GM23338 (cell line): ENCODE results near the gene DGCR8. TPM values are rescaled to one million over a fixed set of nuclear protein-coding genes. Genes with fewer than 3 reads are reported as not detected.

ENCODE experiments used
- ATAC-seq: fragments of 200-7000 bp; cut with Tn5 transposase; 3 replicates; pipeline ENCODE4 v1.9.1; 2020
- DNase-seq: peaks from one replicate; pipeline ENCODE4 v3.0.0-alpha.2; 2015; ENCODE audit warnings: low spot score
- H2AFZ ChIP-seq: fragments of 200-600 bp; sonication (generic); 2 replicates; pipeline ENCODE4 v1.8.0; 2016; ENCODE audit warnings: antibody characterized with exemption, mild to moderate bottlenecking, moderate library complexity
- H3F3A ChIP-seq: fragments of 200-600 bp; sonication (generic); replicated peaks from 2 replicates; pipeline ENCODE4 v1.8.0; 2017; ENCODE audit warnings: antibody characterized with exemption, mixed run types, low read depth
- H3K27ac ChIP-seq: fragments of 200-600 bp; sonication (generic); 2 replicates; pipeline ENCODE4 v1.6.1; 2016; ENCODE audit warnings: low read depth
- H3K27me3 ChIP-seq: fragments of 200-600 bp; sonication (generic); 2 replicates; pipeline ENCODE4 v1.8.0; 2016; ENCODE audit warnings: mild to moderate bottlenecking, mixed run types, moderate library complexity; ENCODE audit not compliant: insufficient read depth
- H3K36me3 ChIP-seq: fragments of 200-600 bp; sonication (generic); 2 replicates; pipeline ENCODE4 v1.8.0; 2016; ENCODE audit warnings: mild to moderate bottlenecking; ENCODE audit not compliant: insufficient read depth
- H3K4me1 ChIP-seq: fragments of 200-600 bp; sonication (generic); 2 replicates; pipeline ENCODE4 v1.8.0; 2016; ENCODE audit warnings: mild to moderate bottlenecking, moderate library complexity; ENCODE audit not compliant: insufficient read depth
- H3K4me2 ChIP-seq: fragments of 200-600 bp; sonication (generic); 2 replicates; pipeline ENCODE4 v1.7.1; 2017; ENCODE audit warnings: mixed run types
- H3K4me3 ChIP-seq: fragments of 200-600 bp; sonication (generic); 2 replicates; pipeline ENCODE4 v1.6.1; 2016; ENCODE audit warnings: mixed run types
- H3K79me2 ChIP-seq: fragments of 200-600 bp; sonication (generic); replicated peaks from 2 replicates; pipeline ENCODE4 v1.8.0; 2017; ENCODE audit warnings: mild to moderate bottlenecking; ENCODE audit not compliant: insufficient read depth
- H3K9me2 ChIP-seq: fragments of 200-600 bp; sonication (generic); 2 replicates; pipeline ENCODE4 v1.8.0; 2017; ENCODE audit not compliant: insufficient read depth
- H4K20me1 ChIP-seq: fragments of 200-600 bp; sonication (generic); replicated peaks from 2 replicates; pipeline ENCODE4 v1.8.0; 2017; ENCODE audit warnings: mild to moderate bottlenecking; ENCODE audit not compliant: insufficient read depth
- H3K27ac Mint-ChIP-seq: 2 replicates; pipeline ENCODE4 v1.8.0; 2020; ENCODE audit warnings: inconsistent platforms, mild to moderate bottlenecking, moderate library complexity, mixed read lengths
- H3K27me3 Mint-ChIP-seq: 3 replicates; pipeline ENCODE4 v1.8.0; 2022; ENCODE audit warnings: low read depth, mild to moderate bottlenecking, moderate library complexity, mixed read lengths, inconsistent platforms; ENCODE audit not compliant: insufficient read depth, poor library complexity
- H3K36me3 Mint-ChIP-seq: 3 replicates; pipeline ENCODE4 v1.8.0; 2021; ENCODE audit warnings: low read depth, mild to moderate bottlenecking, inconsistent platforms, moderate library complexity, mixed read lengths
- H3K4me1 Mint-ChIP-seq: 3 replicates; pipeline ENCODE4 v1.8.0; 2020; ENCODE audit warnings: mild to moderate bottlenecking, inconsistent platforms, mixed read lengths
- H3K4me3 Mint-ChIP-seq: 3 replicates; pipeline ENCODE4 v1.8.0; 2021; ENCODE audit warnings: moderate library complexity, mild to moderate bottlenecking, inconsistent platforms, mixed read lengths
- H3K9me3 Mint-ChIP-seq: 3 replicates; pipeline ENCODE4 v1.8.0; 2020; ENCODE audit warnings: moderate library complexity, mild to moderate bottlenecking, inconsistent platforms, mixed read lengths
- CTCF ChIP-seq, 2 experiments: fragments of 200-600 bp in 1 of 2; sonication (generic) in 1 of 2; conservative IDR thresholded peaks; 2 replicates each; pipeline versions ENCODE4 v1.5.1 to v1.6.1; 2016 to 2017; ENCODE audit warnings: antibody characterized with exemption in 2 of 2, low read depth in 2 of 2, mild to moderate bottlenecking in 2 of 2, moderate library complexity in 1 of 2
- ETS1 ChIP-seq: IDR thresholded peaks from 2 replicates; pipeline ENCODE4 v1.6.1; 2016; ENCODE audit warnings: antibody characterized with exemption
- POLR2AphosphoS5 ChIP-seq: IDR thresholded peaks from 2 replicates; pipeline ENCODE4 v1.6.1; 2016; ENCODE audit warnings: antibody characterized with exemption, low read depth
- REST ChIP-seq: IDR thresholded peaks from one replicate; pipeline ENCODE4 v1.6.1; 2018; ENCODE audit warnings: antibody characterized with exemption; ENCODE audit not compliant: unreplicated experiment
- ZNF331 ChIP-seq: fragments of 250-450 bp; sonication (Bioruptor Pico); IDR thresholded peaks from 2 replicates; pipeline ENCODE4 v1.5.0; 2020; ENCODE audit warnings: low read depth, mild to moderate bottlenecking, moderate library complexity
- ZNF462 ChIP-seq: fragments of 250-450 bp; sonication (Bioruptor Pico); IDR thresholded peaks from 2 replicates; pipeline ENCODE4 v1.5.0; 2020; ENCODE audit warnings: mild to moderate bottlenecking, moderate library complexity
- polyA plus RNA-seq: library from polyadenylated mRNA; unstranded; fragments of >200 nt; fragmentation: Nextera tagmentation; extraction: Ambion mirVana; gene quantifications from 2 replicates; pipeline ENCODE4 v1.2.1, GENCODE V29; 2016
- total RNA-seq: library from RNA; depleted of rRNA; stranded (reverse); fragments of >200 nt; shearing (Covaris generic); gene quantifications from 2 replicates; pipeline ENCODE4 v1.2.3, GENCODE V29; 2014

DGCR8 gene
- total and polyA plus RNA-seq, 2 experiments from 2014 or later, result 12.2 to 48.9 TPM

GRCh38 chr22:20101638-20102037 is 21.6 kb downstream of the DGCR8 start (continued):
- TF ChIP-seq ZNF462 (CRISPR knock-in tag) (no peak), POLR2AphosphoS5 (no peak)

GRCh38 chr22:20102203-20102780 is 22.3 kb downstream of the DGCR8 start:
- peaks cover 26% of the 10 kb centered on the region for H3K36me3 ChIP-seq
- Mint-ChIP-seq H3K4me3 (no peak overlapping the region), H3K27me3 (peaks cover 12% of the 10 kb centered on the region), H3K27ac (no peak overlapping the region; the same call in 1 of the 2 replicates), H3K4me1 (peaks cover 20% of the 10 kb centered on the region), H3K9me3 (no peaks in the 10 kb centered on the region), H3K36me3 (peaks cover 93% of the 10 kb centered on the region)
- TF ChIP-seq REST (no peak), ZNF331 (CRISPR knock-in tag) (no peak), ETS1 (no peak), CTCF (conservative IDR thresholded peaks at IDR 0.05; ENCODE audit: low read depth in 2 of 2) (peak in 1 of 2 experiments; percentile 19; a peak in 1 of 4 replicates)
- ATAC-seq (peak; percentile 63), DNase-seq (peak; percentile 43)
- H3K9me2 ChIP-seq, result no peaks in the 10 kb centered on the region
- no peaks in the 10 kb centered on the region for H3K27me3 ChIP-seq
- peaks cover 56% of the 10 kb centered on the region for H4K20me1 ChIP-seq
- H3K4me1 ChIP-seq, result no peaks in the 10 kb centered on the region; the same call in 1 of the 2 replicates
- no peak overlapping the region for H3K4me3 ChIP-seq
- H3K4me2 ChIP-seq, result no peak overlapping the region
- no peak overlapping the region for H2AFZ ChIP-seq
- no peak overlapping the region for H3K27ac ChIP-seq
- H3K79me2 ChIP-seq, result peaks cover 58% of the 10 kb centered on the region
- peaks cover 13% of the 10 kb centered on the region; the same call in 1 of the 2 replicates for H3F3A ChIP-seq
